NCI-H1417 (cell line): ENCODE measurements around the gene PPP1R14C.
A peak's percentile ranks its signal among the peaks of the same experiment; 100 is the strongest.

Experiments used
- DNase-seq, 3 experiments: peaks; one replicate each; lab custom pipeline; 2025; lab: John Stamatoyannopoulos, UW

PPP1R14C gene

DNA sequence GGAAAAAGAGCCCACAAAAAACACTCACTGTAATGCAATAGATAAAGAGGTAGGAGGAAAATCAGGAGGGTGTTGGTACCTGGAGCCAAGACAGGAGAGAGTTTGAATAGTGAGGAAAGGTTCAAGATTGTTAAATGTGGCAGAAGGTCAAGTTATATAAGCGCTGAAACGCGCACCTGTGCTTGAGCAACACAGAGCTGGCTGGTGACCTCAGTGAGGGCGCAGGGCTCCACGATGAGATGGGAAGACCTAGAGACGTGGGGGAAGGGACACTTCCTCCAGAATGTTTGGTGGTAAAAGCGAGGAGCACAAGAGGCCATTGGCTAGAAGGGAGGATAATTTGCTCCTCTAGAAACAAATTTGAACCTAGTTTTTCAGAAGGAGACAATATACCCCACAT is 4.2 kb upstream of the PPP1R14C start:
- no peak for DNase-seq

DNA sequence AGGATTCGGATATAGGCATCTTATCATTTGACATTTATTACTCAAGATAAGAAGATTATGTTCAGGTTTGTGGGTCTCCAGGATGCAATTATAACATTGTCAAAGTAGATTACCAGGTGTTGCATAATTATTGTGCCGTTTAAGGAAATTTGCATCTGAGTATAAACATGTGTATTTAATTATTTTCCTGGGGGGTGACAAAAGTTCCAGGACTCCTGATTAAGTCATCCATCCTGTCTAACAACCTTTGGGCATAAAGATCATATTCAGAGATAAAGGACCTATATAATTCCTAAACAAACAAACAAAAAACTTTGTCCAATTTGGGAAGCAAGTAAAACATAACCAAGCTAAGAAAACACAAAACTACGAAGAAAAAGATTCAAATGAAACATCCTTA is 3.3 kb upstream of the PPP1R14C start:
- DNase-seq, result no peak

DNA sequence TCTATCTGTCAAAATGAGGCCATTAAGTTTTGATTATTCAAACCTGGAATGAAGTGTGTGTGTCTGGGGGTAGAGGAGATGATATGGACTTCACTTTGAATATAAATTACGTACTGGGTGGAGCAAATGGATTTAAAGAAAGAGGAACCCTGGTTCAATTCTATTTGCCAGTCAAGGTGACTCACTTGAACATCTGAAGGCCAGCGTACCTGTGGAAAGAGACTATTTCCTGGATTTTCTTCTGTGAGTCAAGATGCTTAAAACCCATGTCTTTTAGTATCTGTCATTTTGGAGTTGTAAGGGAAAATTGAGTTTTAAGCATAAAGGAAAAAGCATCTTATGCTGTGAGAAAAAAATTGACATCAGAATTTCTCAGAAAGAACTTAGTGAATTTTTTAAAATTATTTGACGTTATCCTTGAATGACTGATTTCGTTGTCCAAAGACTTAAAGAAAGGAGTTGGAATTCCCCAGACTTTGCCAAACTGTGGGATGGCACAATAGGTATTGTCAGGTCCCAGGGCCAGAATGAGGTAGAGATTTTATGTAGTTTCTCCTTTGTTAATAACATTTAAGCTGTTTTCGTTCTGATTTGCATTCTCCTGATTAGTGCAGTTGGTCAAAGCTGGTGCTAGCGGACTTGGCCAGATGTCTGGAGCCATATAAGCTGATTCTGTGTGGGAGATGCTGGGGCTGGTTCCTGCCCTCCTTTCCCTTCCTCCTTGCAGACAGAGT is 2.4 kb upstream of the PPP1R14C start:
- DNase-seq, result no peak

DNA sequence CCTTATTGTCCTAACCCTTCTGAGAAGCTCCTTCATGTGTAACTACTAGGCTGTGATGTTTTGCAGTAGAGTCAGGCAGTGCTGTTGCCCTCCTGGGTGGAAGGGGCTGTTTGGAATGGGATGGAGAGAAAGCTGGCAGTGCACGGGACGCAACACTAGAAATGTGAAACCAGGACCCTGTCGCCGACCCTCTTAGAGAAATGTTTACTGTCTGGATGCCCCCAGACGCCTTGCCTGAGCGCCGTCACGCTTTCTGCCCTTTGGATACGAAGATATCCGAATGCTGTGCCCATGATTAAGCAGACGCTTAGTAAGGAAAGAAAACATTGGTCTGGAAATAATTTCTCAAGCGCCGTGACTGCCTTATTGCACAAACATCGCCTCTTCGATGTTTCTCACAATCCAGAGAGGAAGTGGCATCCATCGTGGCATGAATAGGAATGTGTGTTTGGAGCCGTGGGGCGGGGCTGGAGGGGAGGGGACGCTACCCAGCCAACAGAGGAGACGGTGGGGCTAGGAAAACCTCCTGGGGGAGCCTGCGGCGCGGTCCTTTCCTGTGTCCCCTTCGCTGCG is 661 bp upstream of the PPP1R14C start:
- no peak for DNase-seq

DNA sequence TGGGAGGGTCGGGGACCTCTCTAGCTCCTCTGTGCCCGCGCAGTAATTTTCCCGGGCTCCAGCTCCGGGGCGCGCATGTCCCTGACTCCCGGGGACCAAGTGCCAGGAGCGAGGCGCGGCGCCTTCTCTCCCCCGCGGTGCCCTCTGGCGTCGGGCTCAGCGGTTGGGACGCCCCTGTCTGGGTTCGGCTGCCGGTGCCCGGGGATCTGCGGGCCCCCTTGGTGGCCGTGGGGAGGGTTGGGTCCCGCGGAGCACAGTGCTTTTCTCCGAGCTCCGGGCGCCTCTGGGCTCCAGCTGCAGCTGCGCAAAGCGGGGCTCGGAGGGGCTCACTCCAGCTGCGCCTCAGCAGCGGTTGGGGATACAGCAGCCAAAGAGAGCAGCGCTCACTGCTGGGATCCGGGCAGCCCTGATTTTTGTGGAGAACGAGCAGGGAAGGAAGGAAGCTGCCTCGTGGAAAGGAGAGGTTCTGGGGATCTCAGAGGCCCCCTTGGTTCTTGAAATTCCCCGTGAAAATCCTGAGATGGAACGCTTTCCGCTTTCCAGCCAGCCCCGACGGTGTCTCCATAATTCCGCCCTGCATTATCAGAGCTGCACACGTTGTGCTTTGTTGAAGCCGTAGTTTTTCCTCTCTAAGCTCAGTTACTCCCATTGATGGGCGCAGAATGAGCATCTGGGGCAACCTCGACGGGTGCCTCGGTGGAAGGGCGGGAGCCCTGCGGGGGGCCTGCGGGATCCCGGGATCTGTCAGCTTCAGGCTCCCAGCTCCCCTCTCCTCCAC is 861 bp downstream of the PPP1R14C start:
- peak in 2 of 3 experiments; percentile 71 to 86 for DNase-seq

DNA sequence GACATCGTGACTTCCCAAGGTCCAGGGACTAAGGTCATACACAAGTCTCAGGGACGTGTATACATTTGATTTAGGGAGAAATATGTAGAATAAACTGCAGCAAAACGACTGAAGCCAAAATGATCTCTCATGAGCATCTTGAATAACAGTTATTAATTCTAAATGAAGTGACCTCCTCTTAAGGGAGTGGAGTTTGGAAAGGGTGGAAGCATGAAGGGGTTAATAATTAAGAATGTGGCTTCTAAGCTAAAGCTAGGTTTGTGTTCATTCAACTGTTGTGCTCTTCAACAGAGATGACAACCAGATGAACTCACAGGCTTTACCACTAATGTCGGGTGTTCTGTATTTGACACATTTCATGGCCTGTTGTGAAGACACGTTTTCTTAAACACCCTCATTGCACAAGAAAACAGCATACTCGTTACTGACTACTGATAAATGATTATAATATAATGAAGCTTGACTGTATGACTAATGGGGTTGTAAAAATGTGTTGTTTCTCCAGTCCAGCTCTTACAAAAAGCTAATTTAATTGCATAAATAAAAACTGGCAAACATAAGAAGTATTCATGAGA is 1.5 kb downstream of the PPP1R14C start:
- DNase-seq, result peak in 1 of 3 experiments; percentile 58

DNA sequence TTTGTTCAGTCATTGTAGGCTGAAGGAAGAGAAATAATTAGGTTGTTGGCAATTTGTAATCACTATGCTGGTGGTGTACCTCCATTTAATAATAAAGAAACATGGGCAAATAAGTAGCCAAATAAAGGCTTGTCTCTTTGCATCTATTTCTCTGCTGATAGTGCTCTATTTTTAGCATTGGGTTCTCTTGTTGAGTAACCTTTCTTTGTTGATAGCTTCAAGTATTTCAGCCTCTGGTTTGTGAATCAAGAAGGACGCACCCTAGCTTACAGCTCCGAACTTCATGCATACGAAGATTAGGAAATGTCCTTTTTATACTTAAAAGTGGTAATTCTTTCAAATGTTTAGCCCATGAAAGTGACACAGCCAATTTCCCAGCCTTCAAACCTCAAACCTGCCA is 2.6 kb downstream of the PPP1R14C start:
- DNase-seq, result peak in 1 of 3 experiments; percentile 42

DNA sequence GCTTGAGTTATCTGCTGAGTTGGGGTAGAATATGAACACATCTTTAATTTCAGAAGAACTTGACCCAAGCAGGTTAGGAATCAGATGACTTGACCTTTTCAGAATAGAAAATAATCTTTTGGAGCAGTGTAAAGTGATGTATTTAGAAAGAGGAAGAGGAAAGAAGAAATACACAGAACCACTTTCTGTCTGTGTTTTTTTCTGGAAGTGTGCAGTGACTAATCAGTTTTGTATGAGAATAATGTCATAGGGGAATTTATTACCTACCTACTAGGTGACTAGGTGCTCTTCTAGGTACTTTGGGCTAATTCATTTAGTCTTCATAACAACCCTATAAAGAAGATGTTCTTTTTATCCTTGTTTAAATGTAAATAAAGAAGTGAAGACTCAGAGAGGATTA is 3.0 kb downstream of the PPP1R14C start:
- no peak for DNase-seq

DNA sequence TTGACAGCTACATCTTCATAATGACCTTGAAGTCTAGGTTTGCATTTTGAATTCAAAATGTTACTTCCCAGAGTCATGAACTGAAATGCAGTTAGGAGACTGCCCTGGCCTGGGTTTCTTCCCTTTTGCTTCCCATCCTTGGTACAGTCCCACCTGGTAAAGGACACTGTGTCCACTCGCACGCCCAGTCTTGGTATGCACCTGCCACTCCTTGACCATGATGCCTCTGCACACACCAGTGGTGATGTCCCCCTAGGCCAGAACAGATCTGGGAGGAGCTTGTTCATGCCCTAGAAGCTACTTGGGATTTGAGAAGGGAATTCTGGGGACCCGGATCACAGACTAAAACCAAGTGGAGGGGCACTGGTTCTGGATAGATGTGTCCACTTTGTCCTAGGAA is 3.6 kb downstream of the PPP1R14C start:
- no peak for DNase-seq

DNA sequence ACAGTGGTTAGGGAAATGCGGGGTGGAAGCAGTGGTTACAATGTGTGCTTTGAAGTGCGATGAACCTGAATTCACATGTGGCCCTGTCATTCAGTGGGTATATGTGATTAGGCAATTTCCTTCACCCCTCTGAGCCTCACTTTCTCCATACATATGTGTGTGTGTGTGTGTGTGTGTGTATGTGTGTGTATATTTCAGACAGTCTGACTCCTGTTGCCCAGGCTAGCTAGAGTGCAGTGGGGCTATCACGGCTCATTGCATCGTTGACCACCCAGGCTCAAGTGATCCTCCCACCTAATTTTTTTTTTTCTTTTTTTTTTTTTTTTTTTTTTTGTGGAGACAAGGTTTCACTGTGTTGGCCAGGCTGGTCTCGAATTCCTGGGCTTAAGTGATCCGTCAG is 6.3 kb downstream of the PPP1R14C start:
- no peak for DNase-seq

DNA sequence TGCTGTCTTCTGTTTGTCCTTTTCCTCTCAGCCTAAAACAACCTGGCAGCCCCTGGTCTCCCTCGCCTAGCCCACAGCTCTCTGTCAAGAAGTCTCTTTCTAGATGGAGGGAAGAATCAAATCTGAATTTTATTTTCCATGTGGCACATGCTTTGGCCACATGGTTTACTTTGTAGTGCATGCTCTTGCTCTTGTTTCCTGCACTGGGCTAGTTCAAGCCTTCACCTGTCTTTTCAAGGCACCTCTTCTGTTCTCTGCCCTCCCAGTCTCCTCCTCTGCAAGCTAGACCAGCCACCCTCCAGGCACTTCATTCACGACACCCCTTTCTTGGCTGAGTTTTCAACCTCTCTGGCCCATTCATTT is 7.6 kb downstream of the PPP1R14C start:
- DNase-seq, result no peak

DNA sequence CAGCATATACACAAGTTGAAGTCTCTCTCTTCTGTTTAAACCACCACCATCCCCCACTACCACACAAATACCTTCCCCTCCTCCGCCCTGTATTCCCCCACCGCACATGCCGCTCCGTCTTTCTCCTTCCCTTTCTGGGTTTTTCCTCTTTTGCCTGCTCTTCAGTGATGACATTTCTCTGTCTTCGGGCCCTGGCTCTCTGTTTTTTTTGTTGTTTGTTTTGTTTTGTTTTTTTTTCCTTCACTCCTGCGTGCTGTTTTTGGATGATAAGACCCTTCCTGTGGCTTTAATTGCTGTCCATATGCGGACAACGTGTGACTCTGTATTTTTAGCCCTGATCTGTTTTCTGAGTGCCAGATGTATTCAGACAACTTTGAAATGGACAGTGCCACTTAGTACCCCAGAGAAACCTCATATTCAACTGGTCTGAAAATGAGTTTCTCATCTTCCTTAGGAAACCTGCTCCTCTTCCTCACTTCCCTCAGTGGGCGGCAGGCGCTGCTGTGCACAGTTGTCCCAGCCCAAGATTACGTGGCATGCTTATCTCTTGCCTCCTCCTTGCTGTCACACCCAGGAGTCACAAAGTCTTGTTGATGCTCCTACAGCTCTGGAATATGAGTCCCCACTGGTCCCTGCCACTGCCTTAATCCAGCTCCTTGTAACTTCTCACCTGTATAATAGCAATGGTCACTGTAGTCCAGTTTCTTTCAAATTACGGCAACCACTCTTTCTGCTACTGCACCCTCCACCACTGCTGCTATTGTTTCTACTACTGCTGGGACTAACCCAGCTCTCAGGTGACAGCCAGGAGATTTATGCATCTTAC is 8.2 kb downstream of the PPP1R14C start:
- DNase-seq, result no peak

DNA sequence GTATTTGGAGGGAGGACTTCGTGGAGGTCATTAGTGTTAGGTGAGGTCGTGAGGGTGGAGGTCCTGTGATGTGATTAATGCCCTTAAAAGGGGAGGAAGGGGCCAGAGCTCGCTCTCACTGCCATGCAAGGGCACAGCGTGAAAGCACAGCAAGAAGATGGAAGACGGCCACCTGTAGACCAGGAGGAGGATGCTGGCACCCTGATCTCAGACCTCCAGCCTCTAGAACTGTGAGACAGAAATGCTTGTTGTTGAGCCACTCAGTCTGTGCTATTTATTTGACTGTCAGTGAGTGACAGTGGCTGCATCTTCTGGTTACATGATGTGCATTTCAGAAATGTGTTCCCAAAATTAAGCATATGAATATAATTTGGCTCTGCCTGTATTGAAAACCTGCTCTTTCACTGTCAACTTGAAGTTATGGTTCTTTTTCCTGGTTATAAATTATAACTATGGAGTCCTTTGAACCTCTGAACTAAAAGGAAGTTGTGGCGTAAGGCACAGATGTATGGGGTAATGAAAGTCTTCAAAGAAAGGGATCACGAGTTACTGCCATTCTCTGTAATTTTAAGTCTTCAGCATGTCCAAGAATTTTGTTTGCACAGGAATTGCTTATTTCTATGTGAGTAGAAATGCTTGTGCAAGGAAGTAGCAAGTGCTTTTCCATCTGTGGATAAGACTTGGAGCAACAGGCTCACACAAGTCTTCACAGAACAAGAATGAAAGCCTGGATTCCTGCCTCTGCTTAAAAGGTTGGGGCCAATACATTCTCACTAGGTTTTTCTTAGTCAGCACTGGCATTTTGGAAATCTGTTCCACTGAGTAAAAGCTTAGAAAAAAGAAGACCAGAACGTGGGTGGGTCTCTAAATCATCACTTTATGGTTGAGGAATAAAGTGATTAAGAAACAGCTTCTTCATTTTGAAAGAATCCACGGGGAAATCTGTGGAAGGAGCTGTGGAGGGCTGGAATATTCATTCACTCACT is 10.3 kb downstream of the PPP1R14C start:
- no peak for DNase-seq

DNA sequence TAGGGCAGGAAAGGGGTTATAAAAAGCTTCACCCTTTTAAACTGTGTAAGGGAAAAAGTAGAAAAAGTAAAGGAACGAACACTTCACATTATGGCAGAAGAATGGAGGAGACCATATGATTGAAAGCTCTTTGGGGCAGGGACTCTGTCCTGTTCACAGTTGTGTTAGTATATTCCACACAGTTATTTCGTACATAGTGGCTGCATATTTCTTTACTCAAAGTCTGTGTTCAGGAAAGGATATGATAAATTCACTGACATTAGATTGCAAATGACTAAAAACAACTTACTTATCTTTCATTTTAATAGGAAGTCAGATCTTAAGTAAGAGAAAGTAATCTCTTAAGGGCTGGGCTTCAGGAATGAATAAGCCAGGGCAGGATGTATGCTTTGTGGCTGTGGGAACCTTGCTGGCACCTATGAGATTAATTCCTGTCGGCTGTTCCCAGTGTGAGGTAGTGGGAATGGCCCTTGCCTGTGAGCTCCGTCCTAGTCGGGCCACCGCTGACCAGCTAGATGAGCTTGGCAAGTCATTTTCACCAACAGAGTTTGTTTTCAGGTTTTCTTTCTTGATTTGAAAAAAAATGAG is 11.2 kb downstream of the PPP1R14C start:
- DNase-seq, result no peak

DNA sequence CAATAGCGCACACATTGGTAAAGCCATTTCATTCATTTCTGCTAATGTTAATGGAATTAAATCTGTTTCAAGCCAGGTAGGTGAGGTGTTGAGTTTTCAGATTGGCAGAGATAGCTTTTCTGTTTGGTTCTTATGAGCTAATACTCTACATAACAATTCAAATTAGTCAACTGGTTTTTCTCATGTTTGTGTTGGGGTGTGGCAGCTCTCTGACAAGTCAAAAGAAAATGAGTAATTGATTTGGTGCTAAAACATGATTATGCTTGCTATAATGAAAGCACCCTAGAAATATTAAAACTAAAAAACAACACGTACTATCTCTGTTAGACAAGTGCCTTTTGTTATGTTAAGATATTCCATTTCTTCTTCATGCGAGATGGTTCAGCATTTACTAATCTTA is 13.6 kb downstream of the PPP1R14C start:
- no peak for DNase-seq

DNA sequence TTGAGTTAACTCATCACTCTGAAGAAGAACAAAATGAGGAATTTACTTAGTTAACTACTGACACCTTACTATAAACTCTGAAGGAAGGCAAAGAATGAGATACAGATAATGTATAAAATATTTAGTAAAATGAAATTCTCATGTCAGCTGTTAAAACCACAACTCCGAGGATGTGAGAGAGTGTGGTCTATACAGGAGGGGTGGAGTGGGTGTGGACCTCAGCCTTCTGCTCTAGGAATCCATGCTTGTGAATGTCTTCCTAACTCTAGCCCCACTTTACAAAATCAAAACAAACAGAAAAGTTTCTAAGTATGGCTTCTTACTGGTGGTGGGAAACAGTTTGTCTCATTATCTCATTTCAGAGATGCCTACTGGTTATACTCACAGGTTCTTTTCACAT is 14.2 kb downstream of the PPP1R14C start:
- DNase-seq, result no peak

DNA sequence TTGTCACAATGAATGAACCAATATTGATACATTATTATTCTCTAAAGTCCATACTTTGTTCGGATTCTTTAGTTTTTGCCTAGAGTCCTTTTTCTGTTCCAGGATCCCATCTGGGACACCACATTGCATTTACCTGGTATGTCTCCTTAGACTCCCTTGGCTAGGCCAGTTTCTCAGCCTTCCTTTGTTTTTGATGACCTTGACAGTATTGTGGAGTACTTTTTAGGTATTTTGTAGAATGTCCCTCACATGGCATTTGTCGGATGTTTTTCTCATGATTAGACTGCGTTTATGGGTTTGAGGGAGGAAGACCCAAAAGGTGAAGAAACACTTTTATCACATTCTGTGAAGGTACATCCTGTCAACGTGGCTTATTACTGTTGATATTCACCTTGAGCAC is 16.9 kb downstream of the PPP1R14C start:
- no peak for DNase-seq

DNA sequence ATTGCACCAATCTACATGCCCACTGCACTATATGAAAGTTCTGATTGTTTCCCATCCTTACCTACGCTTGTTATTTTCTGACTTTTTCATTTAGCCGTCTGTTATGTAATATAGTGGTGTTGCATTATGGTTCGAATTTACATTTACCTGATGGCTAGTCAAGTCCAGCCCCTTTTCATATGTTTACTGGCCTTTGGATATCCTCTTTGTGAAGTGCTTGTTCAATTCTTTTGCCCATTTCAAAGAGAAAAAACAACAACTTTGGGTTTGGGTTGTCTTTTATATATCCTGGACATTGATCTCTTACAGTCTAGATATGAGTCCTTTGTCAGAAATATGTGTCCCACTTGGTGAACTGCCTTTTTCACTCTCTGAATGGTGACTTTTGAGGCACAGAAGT is 21.1 kb downstream of the PPP1R14C start:
- no peak for DNase-seq

DNA sequence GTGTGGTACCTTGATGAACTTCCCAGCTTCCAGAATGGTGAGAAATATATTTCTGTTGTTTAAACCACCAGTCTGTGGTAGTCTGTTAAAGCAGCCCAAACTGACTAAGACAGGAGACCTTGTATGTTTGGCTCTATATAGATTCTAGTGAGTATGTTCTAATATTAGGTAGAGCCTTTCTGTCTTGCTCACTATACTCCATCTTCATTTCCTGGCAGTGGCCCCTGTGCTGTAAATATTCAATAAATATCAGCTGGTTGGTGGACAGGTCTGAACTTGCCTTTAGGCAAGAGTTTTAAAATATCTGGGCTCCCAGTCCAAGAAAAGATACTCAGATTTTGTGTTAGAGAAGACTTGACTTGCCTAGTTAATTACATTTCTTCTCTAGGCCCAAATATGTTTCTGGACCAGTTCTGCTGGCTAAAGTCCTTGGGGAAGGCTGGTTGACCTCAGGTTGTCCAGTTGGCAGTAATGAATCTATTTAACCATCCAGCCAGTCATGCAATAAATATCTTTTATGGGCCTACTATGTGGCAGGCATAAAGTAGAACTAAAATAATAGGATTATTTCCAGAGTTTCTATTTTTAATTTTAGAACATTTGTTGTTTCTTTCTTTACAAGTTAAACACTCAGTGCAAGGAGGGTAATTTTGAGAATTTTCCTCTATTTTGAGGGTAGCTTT is 22.3 kb downstream of the PPP1R14C start:
- DNase-seq, result no peak

DNA sequence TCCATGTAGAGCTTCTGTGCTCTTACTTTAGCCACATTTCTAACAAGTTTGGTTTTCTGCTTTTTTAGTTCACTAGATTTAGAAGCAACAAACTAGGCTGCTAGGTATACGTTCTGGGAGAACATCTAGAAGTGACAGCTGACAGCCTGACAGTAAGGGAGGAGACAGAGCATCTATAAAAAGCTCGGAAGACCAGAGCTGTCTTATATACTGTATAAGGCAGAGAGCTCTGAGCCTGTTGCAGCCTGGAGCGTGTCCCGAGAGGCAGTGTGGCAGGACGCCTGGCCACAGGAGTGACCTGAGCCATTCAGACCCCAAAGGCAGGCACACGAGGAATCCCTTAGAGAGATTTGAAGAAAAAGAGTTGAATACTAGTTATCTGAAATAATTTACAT is 24.6 kb downstream of the PPP1R14C start:
- no peak for DNase-seq
